Esophagus squamous epithelium (tissue), 5 donors: ENCODE results near the gene P2RX4. TPM values are rescaled to one million over a fixed set of nuclear protein-coding genes. Genes with fewer than 3 reads are reported as not detected.

Source experiments
- DNase-seq: peaks from one replicate; lab custom pipeline; 2025; lab: John Stamatoyannopoulos, UW
- H3K27ac ChIP-seq, 4 donors: fragments of 200-600 bp; sonication (generic); one replicate each; pipeline ENCODE4 v1.5.1; 2016 to 2019; ENCODE audit warnings: mild to moderate bottlenecking in 1 of 4
- H3K27me3 ChIP-seq, 4 donors: fragments of 200-600 bp; sonication (generic); 1 replicate in 3 of 4; 2 replicates in 1 of 4; pipeline versions ENCODE4 v1.5.1 to v1.6.0; 2017 to 2021; ENCODE audit warnings: antibody characterized with exemption in 1 of 4
- H3K36me3 ChIP-seq, 3 donors: fragments of 200-600 bp; sonication (generic); one replicate each; pipeline ENCODE4 v1.5.1; 2016 to 2019
- H3K4me1 ChIP-seq, 3 donors: fragments of 200-600 bp; sonication (generic); one replicate each; pipeline ENCODE4 v1.5.1; 2017 to 2019
- H3K4me3 ChIP-seq, 4 donors: fragments of 200-600 bp; sonication (generic); 1 replicate in 3 of 4; 2 replicates in 1 of 4; pipeline ENCODE4 v1.5.1; 2016 to 2019; ENCODE audit warnings: mild to moderate bottlenecking in 2 of 4, moderate library complexity in 1 of 4
- H3K9me3 ChIP-seq, 3 donors: fragments of 200-600 bp; sonication (generic); one replicate each; pipeline ENCODE4 v1.5.1; 2016 to 2019
- CTCF ChIP-seq, 6 experiments: fragments of 450-650 bp in 4 of 6; fragments of 200-600 bp in 2 of 6; sonication (generic) in 2 of 6; IDR thresholded peaks; one replicate each; pipeline ENCODE4 v1.5.1; 2016 to 2019; ENCODE audit warnings: antibody characterized with exemption in 6 of 6, mild to moderate bottlenecking in 4 of 6, moderate library complexity in 4 of 6
- POLR2A ChIP-seq, 4 donors: fragments of 450-650 bp; IDR thresholded peaks; one replicate each; pipeline ENCODE4 v1.6.1; 2017; ENCODE audit warnings: antibody characterized with exemption in 4 of 4, mild to moderate bottlenecking in 4 of 4, moderate library complexity in 3 of 4
- WGBS, 2 donors: methylation state at CpG; one replicate each; pipeline ENCODE4 v1.1.5; 2018; 5-methylcytosine and 5-hydroxymethylcytosine counted together
- intact Hi-C: fragments of 100-400 bp; cut with DNase I; formaldehyde crosslinking; loops from one replicate; pipeline ENCODE4 v1.15.0; 2022
- total RNA-seq, 4 donors: library from RNA; depleted of rRNA; stranded (reverse); fragments of >200 nt; gene quantifications; one replicate each; pipeline ENCODE4 v1.1.0, GENCODE V29; 2016
- donor health status: DM: yes; HTN: yes; CAD: no.

The P2RX4 gene
- total RNA-seq, 4 donors from 2014 or later = 13.0 to 32.3 (median 19.9) TPM

GRCh38 chr12:121172145-121172544, 37.8 kb upstream of the P2RX4 start:
- peaks cover 0 to 13% (median 0%) of the 10 kb centered on the region in 3 donors for H3K36me3 ChIP-seq
- DNase-seq = no peak
- H3K27me3 ChIP-seq = no peaks in the 10 kb centered on the region
- H3K4me1 ChIP-seq = peaks cover 0 to 4% (median 0%) of the 10 kb centered on the region in 3 donors
- 58 to 68% methylated on average over 4 to 5 of the region's 6 CpGs for WGBS, 2 donors
- H3K9me3 ChIP-seq = no peaks in the 10 kb centered on the region
- no peak overlapping the region for H3K27ac ChIP-seq
- no peak overlapping the region for H3K4me3 ChIP-seq
- TF ChIP-seq POLR2A (IDR thresholded peaks at IDR 0.05) (no peak), CTCF (IDR thresholded peaks at IDR 0.05) (no peak)
- intact Hi-C loops = no loop called here

GRCh38 chr12:121175383-121176119, 34.4 kb upstream of the P2RX4 start:
- Histone ChIP-seq H3K36me3 (peaks cover 0 to 11% (median 0%) of the 10 kb centered on the region in 3 donors), H3K4me1 (peaks cover 0 to 4% (median 0%) of the 10 kb centered on the region in 3 donors), H3K9me3 (no peaks in the 10 kb centered on the region), H3K27me3 (no peaks in the 10 kb centered on the region), H3K4me3 (no peak overlapping the region), H3K27ac (no peak overlapping the region)
- TF ChIP-seq POLR2A (IDR thresholded peaks at IDR 0.05) = no peak
- no peak for TF ChIP-seq CTCF (IDR thresholded peaks at IDR 0.05)
- 71 to 82% methylated on average over 16 of the region's 16 CpGs for WGBS, 2 donors
- intact Hi-C loops = no loop called here
- no peak for DNase-seq

GRCh38 chr12:121176826-121177529, 33.0 kb upstream of the P2RX4 start:
- TF ChIP-seq POLR2A (IDR thresholded peaks at IDR 0.05) (no peak), CTCF (IDR thresholded peaks at IDR 0.05) (no peak)
- intact Hi-C loops = no loop called here
- DNase-seq = no peak
- no peak overlapping the region for H3K4me3 ChIP-seq
- H3K36me3 ChIP-seq = peaks cover 0 to 22% (median 0%) of the 10 kb centered on the region in 3 donors
- H3K9me3 ChIP-seq = no peaks in the 10 kb centered on the region
- peaks cover 0 to 4% (median 0%) of the 10 kb centered on the region in 3 donors for H3K4me1 ChIP-seq
- WGBS, 2 donors = 82 to 89% methylated on average over 19 of the region's 19 CpGs
- H3K27me3 ChIP-seq = no peaks in the 10 kb centered on the region
- H3K27ac ChIP-seq = no peak overlapping the region

- Histone ChIP-seq H3K27ac (no peak overlapping the region), H3K4me3 (no peak overlapping the region), H3K36me3 (peaks cover 0 to 32% (median 0%) of the 10 kb centered on the region in 3 donors), H3K9me3 (no peaks in the 10 kb centered on the region), H3K4me1 (peaks cover 0 to 13% (median 0%) of the 10 kb centered on the region in 3 donors), H3K27me3 (no peaks in the 10 kb centered on the region)
- TF ChIP-seq POLR2A (IDR thresholded peaks at IDR 0.05) = no peak
- TF ChIP-seq CTCF (IDR thresholded peaks at IDR 0.05) = no peak
- intact Hi-C loops = no loop called here
- 66 to 90% methylated on average over 3 of the region's 3 CpGs for WGBS, 2 donors
- no peak for DNase-seq
These were observed 28.7 kb upstream of the P2RX4 start for GRCh38 chr12:121181181-121181580.
